BJ (cell line): ENCODE results near the gene PLIN5. TPM values are rescaled to one million over a fixed set of nuclear protein-coding genes. Genes with fewer than 3 reads are reported as not detected.

ENCODE experiments used
- CTCF ChIA-PET: fragments of 350-600 bp; formaldehyde crosslinking; extraction: SDS; loops from one replicate; lab custom pipeline; 2021; ENCODE audit warnings: antibody characterized with exemption, inconsistent platforms; lab: Yijun Ruan, JAX
- POLR2A ChIA-PET: fragments of 300-600 bp; sonication (Branson Sonifier 250); formaldehyde crosslinking; extraction: SDS; loops from one replicate; lab custom pipeline; 2021; ENCODE audit warnings: antibody characterized with exemption; lab: Charles Lee
- DNase-seq: peaks from one replicate; pipeline ENCODE4 v3.0.0-alpha.2; 2011; ENCODE audit warnings: low read depth
- H3K27me3 ChIP-seq: 2 replicates; pipeline ENCODE4 v1.6.0; 2011; ENCODE audit warnings: low read length; ENCODE audit not compliant: control insufficient read depth, insufficient read depth
- H3K36me3 ChIP-seq: 2 replicates; pipeline ENCODE4 v1.5.1; 2011; ENCODE audit warnings: low read length; ENCODE audit not compliant: control insufficient read depth, insufficient read depth
- H3K4me3 ChIP-seq: 2 replicates; pipeline ENCODE4 v1.5.1; 2011; ENCODE audit warnings: low read depth, mild to moderate bottlenecking, control low read depth, low read length
- CTCF ChIP-seq: IDR thresholded peaks from 2 replicates; pipeline ENCODE4 v1.5.1; 2011; ENCODE audit warnings: low read depth, mild to moderate bottlenecking, control low read depth, inconsistent platforms, low read length, moderate library complexity; ENCODE audit not compliant: insufficient read depth
- polyA plus RNA-seq: library from polyadenylated mRNA; depleted of rRNA; stranded (reverse); fragments of >200 nt; gene quantifications from 2 replicates; pipeline ENCODE4 v1.2.3, GENCODE V29; 2011

Gene PLIN5
- polyA plus RNA-seq, 1 experiment = not detected

- Histone ChIP-seq H3K4me3 (no peak overlapping the region), H3K36me3 (peaks cover 32% of the 10 kb centered on the region), H3K27me3 (no peaks in the 10 kb centered on the region)
- CTCF ChIA-PET = interaction anchor here (0.8 kb wide), 1 partner anchor 22 kb away, joined by 3 read pairs; no protein-coding TSS in a partner anchor
- DNase-seq = no peak
- POLR2A ChIA-PET = no interaction called here
- TF ChIP-seq CTCF = no peak
Observed at GRCh38 chr19:4500841-4501591, 34.0 kb downstream of the PLIN5 start.

DNA sequence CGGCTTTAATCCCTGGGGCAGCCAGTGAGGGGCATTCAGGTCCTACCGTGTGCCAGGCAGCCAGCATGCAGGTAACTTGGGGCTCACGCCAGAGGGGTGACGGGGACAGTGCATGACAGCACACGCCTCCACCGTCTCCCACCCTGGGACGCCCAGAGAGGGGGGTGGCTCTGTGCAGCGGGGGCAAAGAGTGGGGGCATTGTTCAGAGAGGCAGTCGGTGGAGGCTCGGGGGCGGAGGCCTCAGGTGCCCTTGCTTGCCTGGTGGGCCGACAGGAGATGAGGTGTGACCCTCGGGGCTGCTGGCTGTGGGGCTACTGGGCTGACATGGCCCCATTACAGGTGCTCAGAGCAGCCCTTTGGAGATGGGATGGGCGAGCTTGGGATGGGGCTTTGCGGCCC is 35.2 kb downstream of the PLIN5 start:
- Histone ChIP-seq H3K27me3 (no peaks in the 10 kb centered on the region), H3K4me3 (no peak overlapping the region), H3K36me3 (peaks cover 35% of the 10 kb centered on the region)
- TF ChIP-seq CTCF = no peak
- no peak for DNase-seq
- POLR2A ChIA-PET = no interaction called here
- CTCF ChIA-PET = interaction anchor here (0.8 kb wide), 1 partner anchor 23 kb away, joined by 3 read pairs; no protein-coding TSS in a partner anchor

GRCh38 chr19:4499318-4499717 is 35.7 kb downstream of the PLIN5 start:
- peaks cover 35% of the 10 kb centered on the region for H3K36me3 ChIP-seq

DNA sequence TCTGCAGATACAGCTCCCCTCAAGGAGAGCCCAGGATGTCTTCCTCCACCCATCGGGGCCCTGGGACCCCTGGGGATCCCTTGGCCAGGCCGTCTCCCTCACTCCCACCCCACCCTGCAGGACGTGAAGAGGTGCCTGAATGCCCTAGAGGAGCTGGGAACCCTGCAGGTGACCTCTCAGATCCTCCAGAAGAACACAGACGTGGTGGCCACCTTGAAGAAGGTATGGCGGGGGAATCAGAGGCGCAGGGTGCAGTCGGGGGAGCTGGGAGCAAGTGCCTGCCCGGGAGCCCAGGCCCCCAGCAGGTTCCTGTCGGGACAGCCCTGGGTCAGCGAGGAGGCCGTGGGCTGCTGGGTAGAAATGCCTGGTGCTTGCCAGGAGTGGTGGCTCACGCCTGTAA is 36.3 kb downstream of the PLIN5 start:
- no peak overlapping the region for H3K4me3 ChIP-seq
- peaks cover 38% of the 10 kb centered on the region for H3K36me3 ChIP-seq
- POLR2A ChIA-PET = no interaction called here
- H3K27me3 ChIP-seq = no peaks in the 10 kb centered on the region
- TF ChIP-seq CTCF = no peak
- no peak for DNase-seq
- CTCF ChIA-PET = interaction anchor here (1.1 kb wide), 1 partner anchor 18 kb away, joined by 3 read pairs; no protein-coding TSS in a partner anchor

More at GRCh38 chr19:4499318-4499717, 35.7 kb downstream of the PLIN5 start:
- TF ChIP-seq CTCF = no peak
- no peaks in the 10 kb centered on the region for H3K27me3 ChIP-seq
- DNase-seq = no peak
- CTCF ChIA-PET = no interaction called here
- no peak overlapping the region for H3K4me3 ChIP-seq
- POLR2A ChIA-PET = no interaction called here

GRCh38 chr19:4497770-4498389 is 37.1 kb downstream of the PLIN5 start:
- Histone ChIP-seq H3K4me3 (no peak overlapping the region), H3K27me3 (no peaks in the 10 kb centered on the region), H3K36me3 (peaks cover 39% of the 10 kb centered on the region)
- CTCF ChIA-PET = interaction anchor here (1.1 kb wide), 1 partner anchor 19 kb away, joined by 3 read pairs; no protein-coding TSS in a partner anchor
- DNase-seq = no peak
- POLR2A ChIA-PET = no interaction called here
- no peak for TF ChIP-seq CTCF
